ENCODE measurements around the gene DHX9.
A peak's percentile ranks its signal among the peaks of the same experiment; 100 is the strongest.

The DHX9 gene

GRCh38 chr1:182885591-182885990 is 46.4 kb downstream of the DHX9 start:
- H4K8ac ChIP-seq (ENCODE audit: low read depth, low read length): no peak overlapping the region
- H3K9ac ChIP-seq (ENCODE audit: low read length): no peak overlapping the region
- DNase-seq: no peak
- no peak overlapping the region for H2BK12ac ChIP-seq (ENCODE audit: low read length)
- H3K9me3 ChIP-seq (ENCODE audit: insufficient read depth, low read depth, low read length): no peaks in the 10 kb centered on the region
- no peaks in the 10 kb centered on the region for H3K27me3 ChIP-seq (ENCODE audit: insufficient read depth, low read length)
- no peak overlapping the region for H4K91ac ChIP-seq (ENCODE audit: low read depth, low read length)
- no peak overlapping the region for H3K18ac ChIP-seq (ENCODE audit: low read length)
- H3K14ac ChIP-seq (ENCODE audit: low read length): no peak overlapping the region
- H3K4me3 ChIP-seq (ENCODE audit: low read depth, low read length): no peak overlapping the region
- no peaks in the 10 kb centered on the region for H3K79me2 ChIP-seq (ENCODE audit: control insufficient read depth, insufficient read depth, low read length, poor library complexity)
- H3K79me1 ChIP-seq (ENCODE audit: low read length): no peaks in the 10 kb centered on the region
- no peak overlapping the region for H3K23ac ChIP-seq (ENCODE audit: low read length)
- H4K12ac ChIP-seq (ENCODE audit: low read depth, low read length): no peak overlapping the region
- H2BK120ac ChIP-seq (ENCODE audit: insufficient read depth, low read length, poor library complexity): no peak overlapping the region
- H2AFZ ChIP-seq (ENCODE audit: insufficient read depth, low read length, poor library complexity): no peak overlapping the region
- no peak overlapping the region for H2AK5ac ChIP-seq (ENCODE audit: low read length)
- peaks cover 18 to 46% of the 10 kb centered on the region in 2 experiments for H3K36me3 ChIP-seq (ENCODE audit: control insufficient read depth in 1 of 2, insufficient read depth in 2 of 2, low read length in 2 of 2)
- H3K4me2 ChIP-seq (ENCODE audit: low read length): no peak overlapping the region
- H3K27ac ChIP-seq (ENCODE audit: low read depth, low read length): no peak overlapping the region
- no peaks in the 10 kb centered on the region for H3K4me1 ChIP-seq (ENCODE audit: control insufficient read depth in 1 of 2, insufficient read depth in 2 of 2, low read length in 2 of 2)
- no peak overlapping the region for H2BK5ac ChIP-seq (ENCODE audit: low read depth, low read length, poor library complexity)
- H3K4ac ChIP-seq (ENCODE audit: low read depth, low read length): no peak overlapping the region
- WGBS (ENCODE audit: extremely low coverage, insufficient coverage, insufficient read length): no CpG with 5 or more reads among the region's 3 CpGs

GRCh38 chr1:182886985-182887384 is 47.8 kb downstream of the DHX9 start:
- Histone ChIP-seq H3K79me1 (ENCODE audit: low read length) (no peaks in the 10 kb centered on the region), H3K18ac (ENCODE audit: low read length) (no peak overlapping the region), H2AFZ (ENCODE audit: insufficient read depth, low read length, poor library complexity) (no peak overlapping the region), H3K79me2 (ENCODE audit: control insufficient read depth, insufficient read depth, low read length, poor library complexity) (no peaks in the 10 kb centered on the region), H2AK5ac (ENCODE audit: low read length) (no peak overlapping the region), H3K4me3 (ENCODE audit: low read depth, low read length) (no peak overlapping the region), H4K91ac (ENCODE audit: low read depth, low read length) (no peak overlapping the region), H3K23ac (ENCODE audit: low read length) (no peak overlapping the region), H3K4me2 (ENCODE audit: low read length) (no peak overlapping the region), H2BK120ac (ENCODE audit: insufficient read depth, low read length, poor library complexity) (no peak overlapping the region), H3K9ac (ENCODE audit: low read length) (no peak overlapping the region), H3K9me3 (ENCODE audit: insufficient read depth, low read depth, low read length) (no peaks in the 10 kb centered on the region), H3K4ac (ENCODE audit: low read depth, low read length) (no peak overlapping the region), H4K12ac (ENCODE audit: low read depth, low read length) (no peak overlapping the region), H3K4me1 (ENCODE audit: control insufficient read depth in 1 of 2, insufficient read depth in 2 of 2, low read length in 2 of 2) (no peaks in the 10 kb centered on the region), H4K8ac (ENCODE audit: low read depth, low read length) (no peak overlapping the region), H2BK12ac (ENCODE audit: low read length) (no peak overlapping the region), H2BK5ac (ENCODE audit: low read depth, low read length, poor library complexity) (no peak overlapping the region), H3K36me3 (ENCODE audit: control insufficient read depth in 1 of 2, insufficient read depth in 2 of 2, low read length in 2 of 2) (peaks cover 14 to 40% of the 10 kb centered on the region in 2 experiments), H3K14ac (ENCODE audit: low read length) (no peak overlapping the region), H3K27ac (ENCODE audit: low read depth, low read length) (no peak overlapping the region), H3K27me3 (ENCODE audit: insufficient read depth, low read length) (no peaks in the 10 kb centered on the region)
- no peak for DNase-seq
- no CpG with 5 or more reads among the region's 11 CpGs for WGBS (ENCODE audit: extremely low coverage, insufficient coverage, insufficient read length)

GRCh38 chr1:182888736-182889531 is 49.8 kb downstream of the DHX9 start:
- Histone ChIP-seq H3K18ac (ENCODE audit: low read length) (no peak overlapping the region), H3K27me3 (ENCODE audit: insufficient read depth, low read length) (no peaks in the 10 kb centered on the region), H4K91ac (ENCODE audit: low read depth, low read length) (no peak overlapping the region), H2AK5ac (ENCODE audit: low read length) (no peak overlapping the region), H3K4me3 (ENCODE audit: low read depth, low read length) (no peak overlapping the region), H2BK120ac (ENCODE audit: insufficient read depth, low read length, poor library complexity) (no peak overlapping the region), H3K4me1 (ENCODE audit: control insufficient read depth in 1 of 2, insufficient read depth in 2 of 2, low read length in 2 of 2) (no peaks in the 10 kb centered on the region), H3K9ac (ENCODE audit: low read length) (no peak overlapping the region), H3K36me3 (ENCODE audit: control insufficient read depth in 1 of 2, insufficient read depth in 2 of 2, low read length in 2 of 2) (peaks cover 11 to 29% of the 10 kb centered on the region in 2 experiments), H3K9me3 (ENCODE audit: insufficient read depth, low read depth, low read length) (no peaks in the 10 kb centered on the region), H3K79me1 (ENCODE audit: low read length) (no peaks in the 10 kb centered on the region), H3K4me2 (ENCODE audit: low read length) (no peak overlapping the region), H3K4ac (ENCODE audit: low read depth, low read length) (no peak overlapping the region), H3K27ac (ENCODE audit: low read depth, low read length) (no peak overlapping the region), H2BK5ac (ENCODE audit: low read depth, low read length, poor library complexity) (no peak overlapping the region), H2BK12ac (ENCODE audit: low read length) (no peak overlapping the region), H2AFZ (ENCODE audit: insufficient read depth, low read length, poor library complexity) (no peak overlapping the region), H4K12ac (ENCODE audit: low read depth, low read length) (no peak overlapping the region), H4K8ac (ENCODE audit: low read depth, low read length) (no peak overlapping the region), H3K14ac (ENCODE audit: low read length) (no peak overlapping the region), H3K23ac (ENCODE audit: low read length) (no peak overlapping the region), H3K79me2 (ENCODE audit: control insufficient read depth, insufficient read depth, low read length, poor library complexity) (no peaks in the 10 kb centered on the region)
- no CpG with 5 or more reads among the region's 7 CpGs for WGBS (ENCODE audit: extremely low coverage, insufficient coverage, insufficient read length)
- peak in 1 of 2 donors; percentile 12 for DNase-seq

GRCh38 chr1:182889997-182890396 is 50.9 kb downstream of the DHX9 start:
- Histone ChIP-seq H3K27me3 (ENCODE audit: insufficient read depth, low read length) (no peaks in the 10 kb centered on the region), H3K18ac (ENCODE audit: low read length) (no peak overlapping the region), H4K12ac (ENCODE audit: low read depth, low read length) (no peak overlapping the region), H4K91ac (ENCODE audit: low read depth, low read length) (no peak overlapping the region), H3K79me2 (ENCODE audit: control insufficient read depth, insufficient read depth, low read length, poor library complexity) (no peaks in the 10 kb centered on the region), H3K4me2 (ENCODE audit: low read length) (no peak overlapping the region), H2BK5ac (ENCODE audit: low read depth, low read length, poor library complexity) (no peak overlapping the region), H3K9ac (ENCODE audit: low read length) (no peak overlapping the region), H2AFZ (ENCODE audit: insufficient read depth, low read length, poor library complexity) (no peak overlapping the region), H2AK5ac (ENCODE audit: low read length) (no peak overlapping the region), H3K79me1 (ENCODE audit: low read length) (no peaks in the 10 kb centered on the region), H3K27ac (ENCODE audit: low read depth, low read length) (no peak overlapping the region), H3K23ac (ENCODE audit: low read length) (no peak overlapping the region), H2BK12ac (ENCODE audit: low read length) (no peak overlapping the region), H2BK120ac (ENCODE audit: insufficient read depth, low read length, poor library complexity) (no peak overlapping the region), H3K9me3 (ENCODE audit: insufficient read depth, low read depth, low read length) (no peaks in the 10 kb centered on the region), H3K4me3 (ENCODE audit: low read depth, low read length) (no peak overlapping the region), H3K4ac (ENCODE audit: low read depth, low read length) (no peak overlapping the region), H3K14ac (ENCODE audit: low read length) (no peak overlapping the region), H4K8ac (ENCODE audit: low read depth, low read length) (no peak overlapping the region), H3K4me1 (ENCODE audit: control insufficient read depth in 1 of 2, insufficient read depth in 2 of 2, low read length in 2 of 2) (no peaks in the 10 kb centered on the region), H3K36me3 (ENCODE audit: control insufficient read depth in 1 of 2, insufficient read depth in 2 of 2, low read length in 2 of 2) (peaks cover 7 to 22% of the 10 kb centered on the region in 2 experiments)
- no peak for DNase-seq
- no CpG with 5 or more reads among the region's 6 CpGs for whole genome bisulfite sequencing (ENCODE audit: extremely low coverage, insufficient coverage, insufficient read length)
